DMS79 (cell line): ENCODE measurements around the gene PRKG1.

ENCODE experiments used
- DNase-seq: peaks from one replicate; lab custom pipeline; 2025; lab: John Stamatoyannopoulos, UW

The PRKG1 gene

GRCh38 chr10:51074238-51075028 is at the start of gene PRKG1:
PRKG1 (plus strand) TSS chr10:51074487.
- DNase-seq = no peak

DNA sequence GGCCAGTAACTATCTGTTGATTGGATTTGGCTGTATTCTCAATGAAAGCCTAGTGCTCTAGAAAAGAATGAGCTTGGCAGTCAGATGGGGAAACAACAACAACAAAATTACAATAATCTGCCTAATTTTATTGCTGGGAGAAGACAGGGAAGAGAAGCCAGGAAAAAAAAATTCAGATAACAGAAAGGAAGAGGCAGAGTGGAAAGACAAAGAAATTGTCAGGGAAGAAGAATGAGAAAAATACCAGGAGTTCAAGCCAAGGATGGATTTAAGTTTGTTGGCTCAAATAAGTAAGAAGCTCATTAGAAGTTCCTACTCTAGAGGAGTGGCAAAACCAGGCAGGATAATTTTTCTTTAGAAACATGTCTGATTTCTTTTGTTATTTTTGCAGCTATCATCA is 45.9 kb upstream of the PRKG1 start:
- DNase-seq = no peak

DNA sequence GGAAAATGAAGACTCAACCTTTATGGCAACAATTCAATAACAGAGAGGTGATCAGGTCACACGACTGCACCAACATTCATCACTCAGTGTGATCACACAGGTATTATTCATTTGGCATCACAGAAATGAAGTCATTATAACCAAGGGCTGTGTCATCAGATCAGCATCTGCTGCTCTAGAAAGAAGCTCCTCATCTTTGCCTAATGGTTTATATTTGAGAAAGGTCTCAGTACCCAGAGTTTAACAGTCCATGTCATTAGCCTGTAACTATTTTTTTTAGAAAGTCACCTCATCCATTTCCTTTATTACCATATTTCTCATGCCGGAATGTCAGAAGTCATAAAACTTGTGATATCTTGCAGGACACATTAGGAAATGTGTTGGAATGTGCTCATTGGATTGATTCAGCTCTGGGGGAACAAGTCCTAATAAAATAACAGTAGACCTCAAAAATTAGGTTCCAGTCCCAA is 45.1 kb upstream of the PRKG1 start:
- DNase-seq = no peak

- no peak for DNase-seq
Measured at GRCh38 chr10:51030480-51030879, 43.8 kb upstream of the PRKG1 start.

GRCh38 chr10:51031950-51032349 is 42.3 kb upstream of the PRKG1 start:
- no peak for DNase-seq

DNA sequence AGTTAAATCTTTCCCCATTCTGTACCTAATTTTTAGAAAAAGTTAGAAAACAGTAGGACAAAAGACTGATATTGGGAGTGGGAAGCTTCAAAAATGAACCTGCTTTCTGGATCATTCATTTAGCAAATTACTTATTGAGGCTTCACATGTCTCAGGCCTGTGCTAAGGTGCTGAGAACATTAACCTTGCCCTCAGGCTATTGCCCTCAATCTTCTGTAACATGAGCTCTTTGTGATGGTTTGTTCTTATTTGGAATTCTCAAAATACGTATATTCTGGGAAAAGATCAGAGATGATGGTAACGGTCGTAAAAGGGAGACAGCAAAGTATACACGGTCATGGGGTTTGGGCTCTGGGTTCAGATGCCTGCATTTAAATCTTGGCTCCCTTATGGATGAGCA is 39.5 kb upstream of the PRKG1 start:
- no peak for DNase-seq

DNA sequence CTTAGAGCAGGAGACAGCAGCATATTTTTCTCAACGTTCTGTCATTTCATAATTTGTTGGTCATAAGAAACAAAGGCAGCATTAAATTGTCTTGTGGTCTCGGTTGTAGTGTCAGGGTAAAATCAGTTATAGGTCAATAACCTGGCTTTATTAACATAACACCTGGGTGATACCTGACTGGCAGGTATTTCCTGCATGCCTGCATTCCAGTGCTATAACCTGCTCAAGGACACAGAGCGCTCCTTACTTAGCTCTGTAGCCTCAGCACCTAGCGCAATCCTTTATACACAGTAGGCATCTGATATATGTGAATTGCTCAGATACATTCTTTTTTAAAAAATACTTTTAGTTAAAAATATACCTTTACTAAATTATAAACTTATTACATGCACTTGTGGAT is 38.9 kb upstream of the PRKG1 start:
- no peak for DNase-seq

DNA sequence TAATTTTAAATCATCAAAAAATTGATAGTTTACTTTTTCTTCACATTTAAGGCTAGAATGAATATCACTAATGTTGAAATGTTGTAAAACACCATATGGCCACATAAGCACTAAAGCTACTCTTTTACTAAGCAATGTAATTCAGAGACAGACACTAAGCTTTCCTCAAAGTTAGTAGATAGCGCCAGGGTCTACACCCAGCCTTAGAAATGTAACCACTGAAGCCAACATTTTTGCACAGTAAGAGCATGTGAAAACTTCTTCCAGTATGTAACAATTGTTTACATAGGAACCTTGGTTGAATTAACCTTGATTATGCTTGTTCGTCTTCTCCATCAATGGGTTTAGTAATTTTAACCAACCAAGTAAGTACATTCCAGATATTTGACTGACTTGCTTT is 28.4 kb upstream of the PRKG1 start:
- DNase-seq = no peak

- DNase-seq = no peak
Measured at GRCh38 chr10:51046654-51047053, 27.6 kb upstream of the PRKG1 start.

DNA sequence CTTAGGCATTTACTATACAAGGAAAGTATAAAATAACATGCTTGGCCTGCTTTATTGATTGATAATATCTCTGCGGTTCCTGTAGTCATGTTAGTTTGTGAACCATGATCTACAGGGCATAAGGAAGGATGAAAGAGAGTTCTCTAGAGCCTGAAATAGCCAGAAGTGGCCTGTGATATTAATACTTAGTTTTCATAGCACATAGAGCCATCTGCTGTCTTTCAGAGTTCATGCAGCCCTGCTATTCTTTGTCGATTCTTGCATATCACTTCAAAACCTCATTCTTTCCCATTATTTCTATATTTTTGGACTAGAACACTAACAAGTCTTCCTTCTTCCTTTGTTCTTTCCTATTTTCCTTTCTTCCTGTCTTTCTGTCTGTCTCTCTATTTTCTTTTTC is 26.4 kb upstream of the PRKG1 start:
- DNase-seq = no peak

DNA sequence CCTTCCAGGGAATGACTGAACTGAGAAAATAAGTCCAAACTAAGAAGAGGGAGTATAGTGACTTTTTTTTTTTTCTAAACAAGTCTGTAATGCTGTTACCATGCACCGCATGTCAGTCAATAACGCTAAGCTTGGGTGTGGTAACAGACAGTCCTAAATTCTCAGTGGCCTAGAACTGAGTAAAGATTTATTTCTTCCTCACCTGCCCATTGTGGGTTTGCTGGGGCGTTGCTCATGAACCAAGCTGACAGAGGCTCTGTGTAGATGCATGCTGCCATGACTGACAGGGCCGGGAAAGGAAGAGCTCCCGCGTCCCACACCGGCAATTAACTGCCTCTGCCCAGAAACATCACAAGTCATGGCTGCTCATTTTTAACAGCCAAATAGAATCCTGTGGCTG is 25.5 kb upstream of the PRKG1 start:
- no peak for DNase-seq

DNA sequence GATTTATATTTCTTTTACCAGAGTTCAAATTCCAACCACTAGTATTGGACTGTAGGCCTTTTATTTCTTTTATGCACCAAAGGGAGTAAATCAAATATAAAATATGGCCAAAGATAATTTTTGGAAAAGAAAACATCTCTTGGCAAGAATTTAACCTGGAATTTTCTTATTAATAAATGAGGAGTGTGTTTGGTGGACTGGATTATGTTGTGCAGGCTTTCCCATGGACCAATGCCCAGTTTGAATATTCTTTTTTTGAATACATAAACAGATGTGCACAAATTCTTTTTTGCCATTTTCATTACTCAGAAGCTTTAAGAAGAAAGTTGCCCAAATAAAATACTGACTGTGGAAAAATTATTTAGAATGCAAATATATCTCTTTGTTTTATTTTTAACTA is 22.1 kb upstream of the PRKG1 start:
- DNase-seq = no peak

DNA sequence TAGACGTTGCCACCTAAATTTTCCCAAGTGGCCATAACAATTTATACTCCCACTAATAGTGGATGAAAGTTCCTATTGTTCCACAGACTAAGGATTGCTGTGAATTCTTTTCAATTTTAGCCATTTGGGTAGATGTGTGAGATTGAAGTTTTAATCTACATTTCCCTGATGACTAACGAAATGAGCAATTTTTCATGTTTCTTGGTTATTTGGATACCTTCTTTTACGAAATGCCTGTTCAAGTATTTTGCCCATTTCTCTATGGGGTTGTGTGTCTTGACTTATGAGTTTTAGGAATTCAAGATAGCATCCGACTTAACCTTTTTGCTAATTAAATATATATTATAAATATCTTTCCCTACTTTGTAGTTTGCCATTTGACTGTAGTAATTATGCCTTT is 16.4 kb upstream of the PRKG1 start:
- no peak for DNase-seq

DNA sequence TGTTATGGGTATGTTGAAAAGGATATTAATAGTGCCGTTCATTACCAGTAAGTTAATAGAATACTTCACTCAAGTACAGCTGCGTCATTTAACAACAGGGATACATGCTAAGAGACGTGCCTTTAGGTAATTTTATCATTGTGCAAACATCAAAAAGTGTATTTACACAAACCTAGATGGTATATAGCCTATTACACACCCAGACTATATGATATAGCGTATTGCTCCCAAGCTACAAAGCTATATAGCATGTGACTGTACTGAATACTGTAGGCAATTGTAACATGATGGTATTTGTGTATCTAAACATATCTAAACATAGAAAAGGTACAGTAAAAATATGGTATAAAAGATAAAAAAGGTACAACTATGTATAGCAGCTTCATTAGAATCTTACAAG is 11.1 kb upstream of the PRKG1 start:
- no peak for DNase-seq

- no peak for DNase-seq
Measured at GRCh38 chr10:51063659-51064535, 10.4 kb upstream of the PRKG1 start.

- no peak for DNase-seq
Measured at GRCh38 chr10:51066231-51066630, 8.1 kb upstream of the PRKG1 start.

DNA sequence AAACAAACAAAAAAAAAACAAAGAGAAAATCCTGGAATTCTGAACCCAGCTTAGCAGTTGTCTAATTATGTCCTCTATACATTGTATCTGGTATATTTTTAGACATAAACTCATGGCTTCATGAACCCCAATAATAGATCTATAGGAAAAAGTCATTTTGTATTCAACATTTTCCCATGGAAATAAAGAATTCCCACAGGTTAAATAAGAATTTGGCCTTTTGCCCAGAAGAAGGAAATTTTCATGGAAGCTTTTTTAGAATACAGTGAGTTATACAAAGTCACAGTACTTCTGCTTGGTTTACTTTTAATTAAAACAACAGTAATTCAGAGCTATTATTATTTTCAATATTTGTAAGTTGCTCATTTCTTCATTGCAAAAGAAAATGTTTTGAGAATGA is 2.1 kb upstream of the PRKG1 start:
- no peak for DNase-seq

- no peak for DNase-seq
Measured at GRCh38 chr10:51072921-51073434, 1.3 kb upstream of the PRKG1 start.

DNA sequence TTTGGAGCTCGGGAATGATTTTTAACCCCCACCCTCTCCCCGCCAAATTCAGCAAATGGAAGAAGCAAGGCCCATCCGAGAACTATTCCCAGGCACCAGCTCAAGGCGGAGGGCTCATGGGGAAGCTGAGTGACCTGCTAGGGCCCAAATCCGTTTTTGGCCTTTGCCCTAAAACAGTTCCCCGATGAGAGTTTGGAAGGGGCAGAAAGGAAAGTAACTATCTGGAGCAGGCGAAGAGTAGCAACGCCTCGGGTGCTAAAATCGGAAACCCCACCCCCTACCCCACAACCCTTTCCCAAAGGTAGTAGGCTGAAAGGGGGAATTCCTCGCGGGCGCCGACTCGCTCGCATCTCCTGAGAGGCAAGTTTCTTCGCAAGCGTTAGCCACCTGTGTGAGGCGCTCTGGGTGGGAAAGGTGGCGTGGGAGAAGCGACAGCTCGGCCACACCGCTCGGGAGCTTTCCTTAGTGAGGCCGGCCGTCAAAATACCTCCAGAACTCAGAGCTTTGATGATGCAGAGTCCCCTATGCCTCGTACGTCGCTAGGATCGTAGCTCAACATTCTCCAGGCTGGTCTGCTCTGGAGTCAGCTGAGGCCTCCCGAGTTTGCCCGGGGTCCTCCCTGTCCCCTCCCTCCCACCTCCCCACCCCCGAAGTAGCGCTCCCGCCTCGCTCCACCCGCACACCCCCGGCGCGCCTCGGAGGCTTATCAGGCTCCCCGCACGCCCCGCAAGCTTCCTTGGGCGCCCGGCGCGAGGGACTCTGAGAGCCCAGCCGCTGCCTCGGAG is 642 bp upstream of the PRKG1 start:
- DNase-seq = no peak

- no peak for DNase-seq
Measured at GRCh38 chr10:51075043-51075872, 971 bp downstream of the PRKG1 start.

- DNase-seq = no peak
Measured at GRCh38 chr10:51075873-51076229, 1.6 kb downstream of the PRKG1 start.
